Measurements from ENCODE around the gene MATCAP1.

GRCh38 chr16:67166110-67166547 lies 17.6 kb downstream of the MATCAP1 start:
- TF ChIP-seq CTCF (optimal IDR thresholded peaks at IDR 0.05 in 1 of 3, IDR thresholded peaks at IDR 0.05 in 1 of 3, conservative IDR thresholded peaks at IDR 0.05 in 1 of 3; ENCODE audit: extremely low read depth in 1 of 3, insufficient read depth in 2 of 3, low read length in 3 of 3) (no peak), EZH2 (IDR thresholded peaks at IDR 0.05; ENCODE audit: low read length) (no peak)
